ENCODE results near the gene DYSF.

Gene DYSF

DNA sequence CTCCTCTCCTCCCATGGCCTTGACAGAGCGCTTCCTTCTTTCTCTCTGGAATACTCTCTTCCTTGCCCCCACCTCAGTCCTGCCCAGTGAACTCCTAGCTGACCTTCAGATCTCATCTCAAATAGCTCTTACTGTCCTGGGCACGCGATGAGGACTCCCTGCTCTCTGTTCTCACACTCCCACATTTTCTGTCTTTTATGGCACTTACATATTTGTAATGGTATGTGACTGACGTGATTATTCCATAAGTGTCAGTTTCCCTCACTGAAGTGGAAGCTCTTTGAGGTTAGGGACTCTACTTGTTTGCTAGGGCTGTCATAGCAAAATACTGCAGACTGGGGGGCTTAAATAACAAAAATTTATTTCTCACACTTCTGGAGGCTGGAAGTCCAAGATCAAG is 1.7 kb upstream of the DYSF start:
- no peak overlapping the region for H3K4me3 ChIP-seq (ENCODE audit: low read length)
- TF ChIP-seq CTCF (conservative IDR thresholded peaks at IDR 0.05; ENCODE audit: low read length) = no peak
- no peak for DNase-seq (ENCODE audit: low read depth)

DNA sequence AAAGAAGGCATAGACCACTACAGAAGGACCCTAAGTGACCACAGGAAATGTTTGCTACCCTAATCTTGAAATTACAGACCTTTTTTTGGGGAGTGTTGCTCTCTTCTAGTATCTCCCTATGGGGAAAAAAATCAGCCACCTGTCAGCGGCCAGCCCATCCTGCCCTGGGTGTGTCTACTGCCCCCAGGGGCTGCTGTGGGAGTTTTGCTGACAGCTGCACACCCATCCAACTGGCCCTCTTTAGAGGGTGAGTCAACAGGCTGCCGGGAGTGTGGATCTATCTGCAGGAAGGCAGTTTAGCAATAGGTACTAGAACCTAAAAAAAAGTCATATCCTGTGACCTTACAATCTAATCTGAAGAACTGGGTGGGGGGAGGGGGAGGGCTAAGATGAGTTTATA is 796 bp upstream of the DYSF start:
- TF ChIP-seq CTCF (conservative IDR thresholded peaks at IDR 0.05; ENCODE audit: low read length) = 0 out of 2 replicates have a peak, but pooled peaks have one; percentile 8
- peak; percentile 24 for DNase-seq (ENCODE audit: low read depth)
- no peak overlapping the region for H3K4me3 ChIP-seq (ENCODE audit: low read length)

DNA sequence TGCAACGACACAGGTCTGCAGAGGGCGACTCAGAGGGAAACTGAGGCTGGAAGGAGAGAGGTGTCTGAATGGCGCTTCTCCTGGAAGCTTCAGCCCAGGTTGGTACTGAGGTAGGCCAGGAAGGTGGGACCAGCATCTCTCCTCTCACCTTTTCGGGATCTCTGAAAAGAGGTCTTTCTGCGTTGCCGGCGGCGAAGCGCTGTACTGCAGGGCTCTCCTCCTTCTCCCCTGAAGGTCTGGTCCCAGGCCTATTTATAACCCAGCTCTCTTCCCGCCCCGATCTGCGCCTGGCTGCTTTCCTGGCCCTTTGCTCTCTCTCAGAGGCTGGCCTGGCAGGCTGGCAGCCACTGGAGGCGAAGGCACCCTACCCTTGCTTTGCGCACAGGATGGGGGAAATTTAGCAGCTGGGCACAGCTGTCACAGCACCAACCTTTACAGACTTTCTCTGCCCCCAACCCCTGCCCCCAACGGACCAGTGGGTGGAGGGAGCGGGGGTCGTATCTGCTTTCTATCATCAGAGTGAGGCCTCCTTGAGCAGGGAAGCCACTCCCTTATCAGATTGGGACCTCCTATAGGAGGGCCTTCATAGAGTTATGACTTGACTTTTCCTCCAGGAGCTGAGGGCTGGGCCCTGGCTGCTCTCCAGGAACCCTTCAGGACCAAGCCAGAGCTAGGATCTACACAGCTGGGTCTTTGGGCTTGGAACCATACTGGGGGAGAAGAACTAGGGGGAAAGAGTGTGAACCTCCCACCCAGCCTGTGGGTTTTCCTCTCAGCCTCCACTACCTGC is 1.1 kb downstream of the DYSF start:
- H3K4me3 ChIP-seq (ENCODE audit: low read length) = peak overlapping the region; percentile 48; the same call in 1 of the 2 replicates
- no peak for TF ChIP-seq CTCF (conservative IDR thresholded peaks at IDR 0.05; ENCODE audit: low read length)
- DNase-seq (ENCODE audit: low read depth) = no peak

DNA sequence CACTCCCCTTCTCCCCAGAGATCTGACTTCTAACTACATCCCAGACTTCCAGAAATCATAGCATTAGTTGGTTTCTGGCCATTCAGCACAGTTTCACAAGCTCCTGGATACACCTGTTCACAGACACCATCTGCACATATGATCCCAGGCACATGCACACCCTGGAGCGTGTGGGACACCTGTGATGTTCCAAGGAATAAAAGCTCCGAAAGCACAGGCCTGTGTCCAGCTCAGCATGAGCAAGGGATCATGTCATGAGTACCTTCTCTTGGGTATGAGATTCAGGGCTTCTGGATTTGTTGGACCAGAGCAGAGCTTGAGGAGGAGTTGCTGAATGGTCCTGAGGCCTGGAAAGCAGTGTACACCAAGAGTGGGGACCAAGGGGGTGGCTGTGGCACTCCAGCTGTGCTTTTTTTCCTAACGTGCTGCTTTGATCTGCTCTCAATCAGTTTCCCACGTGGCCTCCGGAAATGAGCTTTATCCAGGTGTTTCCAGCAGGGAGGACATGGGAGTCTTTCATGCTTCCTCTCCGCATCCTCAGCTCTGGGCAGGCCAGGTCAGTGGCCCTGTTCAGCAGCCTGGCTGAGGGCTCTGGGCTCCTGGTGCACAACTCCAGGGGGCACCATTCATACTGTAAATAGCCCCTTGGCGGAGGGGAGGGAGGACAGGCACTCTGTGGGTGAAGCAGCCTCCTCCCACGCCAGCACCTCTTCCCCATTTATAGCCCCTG is 1.8 kb downstream of the DYSF start:
- DNase-seq (ENCODE audit: low read depth) = no peak
- H3K4me3 ChIP-seq (ENCODE audit: low read length) = no peak overlapping the region
- no peak for TF ChIP-seq CTCF (conservative IDR thresholded peaks at IDR 0.05; ENCODE audit: low read length)

DNA sequence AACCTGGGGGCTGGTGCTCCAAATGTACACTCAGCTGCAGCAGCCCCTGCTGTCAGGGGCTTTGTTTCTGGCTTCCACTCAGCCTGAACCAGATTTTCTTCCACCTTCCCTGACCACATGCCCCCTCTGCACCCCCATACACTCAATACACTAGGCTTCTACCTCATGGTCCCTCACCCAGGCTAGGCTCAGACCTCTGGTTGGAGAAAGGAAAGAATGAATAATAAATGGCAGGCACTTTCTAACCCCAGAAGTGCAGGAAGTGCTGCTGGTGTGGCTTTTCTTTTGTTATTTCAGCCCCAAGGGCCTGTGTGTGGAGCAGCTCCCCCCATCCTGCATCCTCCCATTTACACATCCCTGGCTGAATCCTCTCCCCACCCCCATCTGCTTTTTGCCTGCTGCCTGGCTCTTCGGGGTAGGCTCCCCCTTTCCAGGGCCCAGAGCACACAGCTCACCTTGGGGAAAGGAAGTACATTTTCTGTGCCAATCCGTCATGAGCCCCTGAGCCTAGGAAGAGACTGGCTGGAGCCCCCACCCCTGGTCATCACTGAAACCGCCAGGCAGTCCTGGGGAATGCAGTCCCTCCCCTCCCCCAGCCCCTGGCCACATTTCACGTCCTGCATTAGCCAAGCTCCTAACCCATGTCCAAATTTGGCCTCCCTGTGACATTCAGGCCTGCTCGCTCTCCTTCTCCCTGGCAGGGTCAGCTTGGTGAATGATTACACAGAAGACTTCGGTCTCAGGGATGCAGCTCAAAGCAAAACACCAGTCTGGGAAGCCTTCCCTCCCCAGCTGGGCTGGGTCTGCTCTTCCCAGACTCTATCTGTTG is 2.6 kb downstream of the DYSF start:
- no peak for DNase-seq (ENCODE audit: low read depth)
- H3K4me3 ChIP-seq (ENCODE audit: low read length) = no peak overlapping the region
- no peak for TF ChIP-seq CTCF (conservative IDR thresholded peaks at IDR 0.05; ENCODE audit: low read length)

- TF ChIP-seq CTCF (conservative IDR thresholded peaks at IDR 0.05; ENCODE audit: low read length) = no peak
- H3K4me3 ChIP-seq (ENCODE audit: low read length) = no peak overlapping the region
- DNase-seq (ENCODE audit: low read depth) = no peak
Measured at GRCh38 chr2:71456617-71457016, 3.3 kb downstream of the DYSF start.
